ENCODE results near the gene PIM2.

PIM2 gene
- total RNA-seq, result 68.8 to 469 (median 212) reads per million in 9 experiments

DNA sequence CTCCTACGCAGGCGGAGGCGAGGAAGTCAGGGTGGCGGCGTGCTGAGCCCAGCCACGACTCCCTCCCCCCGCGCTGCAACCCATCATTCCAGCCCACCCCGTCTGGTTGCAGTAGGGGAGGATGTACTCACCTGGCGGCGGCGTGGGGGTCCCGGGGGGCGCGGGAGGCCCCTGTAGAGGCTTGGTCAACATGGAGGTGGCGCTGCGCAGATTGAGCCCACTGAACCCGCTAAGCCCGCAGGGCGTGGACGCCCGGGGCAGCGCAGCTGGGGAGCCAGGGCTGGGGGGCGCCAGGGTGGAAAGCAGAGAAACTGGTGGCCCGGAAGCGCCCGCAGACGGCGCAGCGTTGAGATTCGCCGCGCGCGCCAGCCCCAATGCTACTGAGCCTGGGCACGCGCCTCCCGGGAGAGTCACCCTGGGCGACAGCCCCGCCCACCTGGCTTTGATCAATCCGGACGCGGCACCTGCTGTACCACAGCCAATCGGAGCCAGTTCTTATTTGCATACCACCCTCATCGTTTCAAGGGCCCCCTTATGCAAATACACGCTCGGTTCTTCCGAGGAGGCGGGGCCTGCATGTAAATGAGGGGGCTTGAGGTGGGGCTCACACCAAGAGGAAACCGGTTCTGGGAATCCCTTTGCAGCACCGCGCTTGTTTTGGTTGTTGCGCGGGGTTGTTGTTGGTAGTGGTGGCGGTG is at the start of gene PIM2:
Gene PIM2 (minus strand): TSS at position 382 of the 698 bp plus-strand sequence. CDS start 190 bp downstream, at position 192.
- H3K4me3 Mint-ChIP-seq, result peak within 1 kb of the TSS; percentile 89
- peak; percentile 69 for ATAC-seq (replicated peaks)
- H3K36me3 Mint-ChIP-seq (ENCODE audit: insufficient read depth), result peaks cover 84% of the 10 kb centered on the region
- no peaks in the 10 kb centered on the region for H3K9me3 Mint-ChIP-seq
- H3K27ac Mint-ChIP-seq, result peak within 1 kb of the TSS; percentile 96 to 97
- H3K27me3 Mint-ChIP-seq, result no peaks in the 10 kb centered on the region
- H3K4me1 Mint-ChIP-seq (ENCODE audit: low read depth in 2 of 2), result peaks cover 29 to 42% of the 10 kb centered on the region in 2 donors
- DNase-seq, result peak; percentile 86 to 89 (median 88)

DNA sequence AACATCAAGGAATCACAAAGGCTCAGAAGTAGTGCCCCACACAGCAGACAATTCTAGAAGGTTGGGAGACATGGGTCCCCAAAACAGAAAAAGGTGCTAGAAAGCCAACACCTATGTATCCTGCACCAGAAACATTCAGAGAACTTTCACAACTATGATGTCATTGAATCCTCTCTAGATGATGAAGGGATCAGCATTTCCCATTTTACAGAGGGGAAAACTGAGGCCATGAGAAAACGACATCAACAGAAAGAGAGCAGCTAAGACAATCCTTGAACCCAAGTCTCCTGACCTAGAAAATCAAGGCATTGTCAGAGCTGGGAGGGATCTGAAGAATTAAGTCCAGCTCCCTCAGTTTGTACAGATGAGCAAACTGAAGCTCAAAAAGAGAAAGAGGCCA is 49.6 kb upstream of the PIM2 start:
- DNase-seq (no peak), ATAC-seq (replicated peaks) (no peak)
- peaks cover 8% of the 10 kb centered on the region for H3K36me3 Mint-ChIP-seq (ENCODE audit: insufficient read depth)
- no peaks in the 10 kb centered on the region for H3K9me3 Mint-ChIP-seq
- no peaks in the 10 kb centered on the region for H3K27me3 Mint-ChIP-seq
- H3K27ac Mint-ChIP-seq, result no peak overlapping the region
- H3K4me1 Mint-ChIP-seq (ENCODE audit: low read depth in 2 of 2), result peaks cover 10 to 19% of the 10 kb centered on the region in 2 donors
- no peak overlapping the region for H3K4me3 Mint-ChIP-seq

DNA sequence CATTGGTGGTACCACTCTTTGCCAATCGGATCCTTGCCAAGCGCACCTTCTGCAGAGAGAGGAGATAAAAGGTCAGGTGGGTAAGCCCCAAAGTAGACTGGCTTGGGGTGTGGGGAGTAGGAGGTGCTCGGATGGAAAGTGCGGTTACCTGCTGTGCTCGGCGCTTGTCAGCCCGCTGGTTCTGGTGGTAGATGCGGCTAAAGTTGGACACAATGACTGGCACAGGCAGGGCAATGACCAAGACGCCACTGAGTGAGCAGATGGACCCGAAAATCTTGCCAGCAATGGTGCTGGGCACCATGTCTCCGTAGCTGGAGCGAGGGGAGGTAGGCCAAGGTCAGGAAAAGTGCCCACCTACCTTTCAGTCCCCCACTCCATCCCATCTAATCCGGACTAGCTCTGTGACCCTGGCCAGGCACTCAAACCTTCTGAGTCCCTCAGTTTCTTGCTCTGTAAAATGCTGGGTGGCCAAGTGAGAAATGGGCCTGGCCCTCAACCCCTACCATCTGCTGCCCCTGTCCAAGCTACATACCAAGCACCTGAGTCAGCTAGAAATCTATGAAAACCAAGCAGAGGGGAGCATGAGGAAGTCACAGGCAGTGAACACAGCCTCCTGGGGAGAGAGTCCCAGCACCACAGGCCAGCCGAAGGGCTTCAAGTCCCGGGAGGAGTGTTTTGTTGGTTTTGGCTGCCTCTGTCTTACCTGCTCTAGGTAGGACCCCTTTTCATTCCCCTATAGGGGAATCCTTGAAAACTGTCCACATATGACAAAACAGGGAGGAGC is 48.2 kb upstream of the PIM2 start:
- peaks cover 4% of the 10 kb centered on the region for H3K36me3 Mint-ChIP-seq (ENCODE audit: insufficient read depth)
- DNase-seq, result no peak
- no peaks in the 10 kb centered on the region for H3K9me3 Mint-ChIP-seq
- H3K27me3 Mint-ChIP-seq, result no peaks in the 10 kb centered on the region
- peaks cover 4 to 8% of the 10 kb centered on the region in 2 donors for H3K4me1 Mint-ChIP-seq (ENCODE audit: low read depth in 2 of 2)
- ATAC-seq (replicated peaks), result no peak
- no peak overlapping the region for H3K27ac Mint-ChIP-seq
- no peak overlapping the region for H3K4me3 Mint-ChIP-seq

DNA sequence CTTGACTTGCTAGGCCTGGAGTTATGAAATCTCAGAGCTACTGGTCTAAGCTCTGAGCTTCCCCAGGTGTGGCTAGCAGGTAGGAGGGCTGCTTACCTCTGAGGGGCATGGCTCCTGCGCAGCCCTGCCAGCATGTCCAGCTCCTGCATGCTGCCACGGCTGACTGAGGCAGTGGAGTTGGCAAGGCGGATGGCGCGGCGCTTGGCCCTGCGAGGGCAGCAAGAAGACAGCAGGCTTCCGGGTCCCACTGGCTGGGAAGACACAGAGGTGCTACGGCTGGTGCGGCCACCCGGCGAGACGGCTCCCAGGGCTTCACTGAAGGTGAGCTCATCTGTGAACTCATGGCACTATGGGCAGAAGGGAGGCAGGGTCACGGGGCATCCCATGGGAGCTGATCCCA is 47.1 kb upstream of the PIM2 start:
- Mint-ChIP-seq H3K4me1 (ENCODE audit: low read depth in 2 of 2) (peaks cover 3 to 4% of the 10 kb centered on the region in 2 donors), H3K4me3 (no peak overlapping the region), H3K27ac (no peak overlapping the region), H3K27me3 (no peaks in the 10 kb centered on the region), H3K36me3 (ENCODE audit: insufficient read depth) (peaks cover 4% of the 10 kb centered on the region), H3K9me3 (no peaks in the 10 kb centered on the region)
- ATAC-seq (replicated peaks) (no peak), DNase-seq (no peak)

DNA sequence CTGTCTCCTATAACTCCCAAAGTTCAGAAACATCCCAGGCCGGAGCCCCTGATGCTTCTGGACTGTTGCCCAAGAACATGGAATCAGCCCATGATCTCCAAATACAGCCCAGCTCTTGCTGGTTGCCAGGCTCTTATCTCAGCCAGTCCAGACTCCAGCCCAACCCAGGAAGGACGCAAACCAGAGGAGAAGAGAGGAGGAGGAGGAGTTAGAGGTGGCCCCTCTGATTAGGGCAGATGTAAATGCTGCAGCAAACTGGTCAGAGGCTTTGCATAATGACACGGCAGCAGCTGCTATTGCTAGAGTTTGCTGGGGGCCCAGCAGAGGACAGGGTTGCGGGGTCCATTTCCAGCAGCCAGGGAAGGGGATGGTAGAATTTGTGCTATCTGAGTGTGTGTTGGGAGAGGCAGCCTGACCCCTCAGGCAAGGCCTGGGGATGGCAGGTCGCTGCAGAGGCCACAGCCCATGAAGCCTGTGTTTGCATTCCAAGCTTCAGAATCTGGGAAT is 42.8 kb upstream of the PIM2 start:
- peaks cover 24% of the 10 kb centered on the region for H3K36me3 Mint-ChIP-seq (ENCODE audit: insufficient read depth)
- ATAC-seq (replicated peaks), result no peak
- no peaks in the 10 kb centered on the region for H3K27me3 Mint-ChIP-seq
- peak overlapping the region; percentile 65 to 68 for H3K27ac Mint-ChIP-seq
- H3K4me3 Mint-ChIP-seq, result no peak overlapping the region
- DNase-seq, result no peak
- no peaks in the 10 kb centered on the region for H3K9me3 Mint-ChIP-seq
- peaks cover 6 to 8% of the 10 kb centered on the region in 2 donors for H3K4me1 Mint-ChIP-seq (ENCODE audit: low read depth in 2 of 2)

DNA sequence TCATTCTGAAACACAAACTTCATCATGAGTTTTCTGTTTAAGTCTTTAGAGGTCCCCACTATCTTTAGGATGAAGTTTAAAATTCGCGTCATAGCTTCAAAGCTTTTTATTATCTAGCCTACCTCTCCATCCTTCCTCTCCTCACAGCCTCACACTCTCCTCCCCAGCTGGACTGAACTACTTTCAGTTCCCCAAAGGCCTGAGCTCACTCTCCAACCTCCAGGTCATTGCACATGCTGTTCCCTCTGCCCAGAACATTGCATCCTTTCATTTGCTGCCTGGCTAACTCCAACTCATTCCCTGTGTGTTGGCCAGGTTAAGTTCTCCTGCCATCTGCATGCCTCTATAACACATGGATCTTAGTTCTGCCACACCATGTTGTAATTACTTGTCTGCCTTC is 41.5 kb upstream of the PIM2 start:
- Mint-ChIP-seq H3K36me3 (ENCODE audit: insufficient read depth) (peaks cover 34% of the 10 kb centered on the region), H3K27ac (peak overlapping the region; percentile 69 to 100), H3K4me3 (peak overlapping the region in 1 of 2 donors; percentile 61), H3K4me1 (ENCODE audit: low read depth in 2 of 2) (peaks cover 6 to 12% of the 10 kb centered on the region in 2 donors), H3K9me3 (no peaks in the 10 kb centered on the region), H3K27me3 (no peaks in the 10 kb centered on the region)
- ATAC-seq (replicated peaks) (no peak), DNase-seq (no peak)

DNA sequence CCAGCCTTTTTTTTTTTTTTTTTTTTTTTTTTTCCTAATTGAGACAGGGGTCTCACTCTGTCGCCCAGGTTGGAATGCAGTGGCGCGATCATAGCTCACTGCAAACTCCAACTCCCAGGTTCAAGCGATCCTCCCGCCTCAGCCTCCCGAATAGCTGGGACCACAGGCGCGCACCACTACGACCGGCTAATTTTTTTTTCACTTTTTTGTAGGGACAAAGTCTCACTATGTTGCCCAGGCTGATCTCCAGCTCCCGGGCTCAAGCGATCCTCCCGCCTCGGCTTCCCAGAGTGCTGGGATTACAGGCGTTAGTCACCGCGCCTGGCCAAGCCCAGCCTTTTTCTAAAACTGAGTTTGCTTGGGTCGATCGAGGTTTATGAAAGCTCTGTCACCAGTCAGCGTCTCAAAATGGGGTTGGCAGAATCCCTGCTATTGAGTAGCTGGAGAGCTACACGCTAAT is 39.8 kb upstream of the PIM2 start:
- ATAC-seq (replicated peaks), result no peak
- peaks cover 45% of the 10 kb centered on the region for H3K36me3 Mint-ChIP-seq (ENCODE audit: insufficient read depth)
- peak overlapping the region; percentile 94 to 97 for H3K4me3 Mint-ChIP-seq
- DNase-seq, result peak in 1 of 3 experiments; percentile 27
- H3K9me3 Mint-ChIP-seq, result no peaks in the 10 kb centered on the region
- H3K27me3 Mint-ChIP-seq, result no peaks in the 10 kb centered on the region
- H3K4me1 Mint-ChIP-seq (ENCODE audit: low read depth in 2 of 2), result peaks cover 14 to 21% of the 10 kb centered on the region in 2 donors
- peak overlapping the region; percentile 100 for H3K27ac Mint-ChIP-seq

DNA sequence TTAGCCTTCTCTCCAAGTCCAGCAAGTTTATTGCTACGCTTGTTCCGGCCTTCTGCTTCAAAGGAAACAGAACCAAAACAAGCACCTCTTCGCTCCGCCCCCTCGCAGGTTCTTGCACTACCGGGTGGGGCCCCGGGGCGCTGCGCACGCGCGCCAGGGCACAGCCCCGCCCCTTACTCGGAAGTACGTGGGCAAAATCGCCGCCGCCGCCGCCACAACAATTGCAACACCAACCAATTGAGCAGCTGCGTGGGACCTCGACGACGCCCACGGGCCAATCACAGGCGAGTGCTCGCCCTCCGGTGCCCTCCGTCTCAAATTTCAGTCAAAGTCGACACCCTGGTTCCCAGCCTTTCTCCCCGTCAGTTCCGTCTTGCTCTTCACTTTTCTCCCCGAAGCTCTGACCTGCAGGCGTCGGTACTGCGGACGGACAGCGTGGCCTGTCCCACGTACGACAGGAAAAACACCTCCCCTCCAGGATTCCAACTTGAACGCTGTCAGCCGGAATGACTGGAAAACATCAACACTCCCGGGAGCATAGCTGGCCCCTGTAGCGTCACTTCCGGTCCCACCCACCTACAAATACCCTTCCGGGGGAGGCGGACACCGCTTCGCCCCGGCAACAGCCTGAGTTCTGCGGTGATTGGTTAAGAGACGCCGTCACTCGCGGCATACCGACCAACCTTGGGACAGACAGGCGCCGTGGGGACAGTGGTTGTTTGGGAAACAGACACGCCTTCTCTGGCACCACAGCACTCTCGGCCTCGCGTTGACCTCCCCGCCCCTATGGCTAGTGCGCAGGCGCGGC is 39.2 kb upstream of the PIM2 start:
- H3K36me3 Mint-ChIP-seq (ENCODE audit: insufficient read depth), result peaks cover 51% of the 10 kb centered on the region
- H3K9me3 Mint-ChIP-seq, result no peaks in the 10 kb centered on the region
- ATAC-seq (replicated peaks) (peak; percentile 74), DNase-seq (peak; percentile 88 to 90 (median 89))
- H3K4me1 Mint-ChIP-seq (ENCODE audit: low read depth in 2 of 2), result peaks cover 17 to 26% of the 10 kb centered on the region in 2 donors
- H3K27me3 Mint-ChIP-seq, result no peaks in the 10 kb centered on the region
- peak overlapping the region; percentile 100 for H3K27ac Mint-ChIP-seq
- peak overlapping the region; percentile 94 to 97 for H3K4me3 Mint-ChIP-seq

DNA sequence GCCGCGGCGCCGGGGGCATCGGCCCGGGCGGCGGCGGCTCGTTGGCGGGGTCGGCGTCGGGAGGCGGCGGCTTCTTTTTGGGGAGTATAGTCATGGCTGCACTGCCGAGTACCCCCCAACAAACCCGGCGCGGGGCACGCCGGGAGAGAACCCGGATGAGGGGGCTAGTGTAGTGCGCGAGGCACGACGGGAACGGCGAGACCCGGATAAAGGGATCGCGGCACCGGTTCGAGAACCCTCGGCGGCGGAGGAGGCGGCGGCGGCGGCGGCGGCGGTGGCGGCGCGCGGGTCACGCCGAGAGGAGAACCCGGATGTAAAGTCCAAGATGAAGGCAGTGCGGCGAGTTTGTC is 38.6 kb upstream of the PIM2 start, which contains the start of gene OTUD5:
Gene OTUD5 (minus strand): TSS at position 131 of the 350 bp plus-strand sequence. CDS start 37 bp downstream, at position 94.
- ATAC-seq (replicated peaks) (peak; percentile 53), DNase-seq (peak; percentile 66 to 69 (median 66))
- peak within 1 kb of the TSS; percentile 94 to 97 for H3K4me3 Mint-ChIP-seq
- no peaks in the 10 kb centered on the region for H3K27me3 Mint-ChIP-seq
- peaks cover 55% of the 10 kb centered on the region for H3K36me3 Mint-ChIP-seq (ENCODE audit: insufficient read depth)
- peak within 1 kb of the TSS; percentile 100 for H3K27ac Mint-ChIP-seq
- no peaks in the 10 kb centered on the region for H3K9me3 Mint-ChIP-seq
- H3K4me1 Mint-ChIP-seq (ENCODE audit: low read depth in 2 of 2), result peaks cover 19 to 31% of the 10 kb centered on the region in 2 donors

DNA sequence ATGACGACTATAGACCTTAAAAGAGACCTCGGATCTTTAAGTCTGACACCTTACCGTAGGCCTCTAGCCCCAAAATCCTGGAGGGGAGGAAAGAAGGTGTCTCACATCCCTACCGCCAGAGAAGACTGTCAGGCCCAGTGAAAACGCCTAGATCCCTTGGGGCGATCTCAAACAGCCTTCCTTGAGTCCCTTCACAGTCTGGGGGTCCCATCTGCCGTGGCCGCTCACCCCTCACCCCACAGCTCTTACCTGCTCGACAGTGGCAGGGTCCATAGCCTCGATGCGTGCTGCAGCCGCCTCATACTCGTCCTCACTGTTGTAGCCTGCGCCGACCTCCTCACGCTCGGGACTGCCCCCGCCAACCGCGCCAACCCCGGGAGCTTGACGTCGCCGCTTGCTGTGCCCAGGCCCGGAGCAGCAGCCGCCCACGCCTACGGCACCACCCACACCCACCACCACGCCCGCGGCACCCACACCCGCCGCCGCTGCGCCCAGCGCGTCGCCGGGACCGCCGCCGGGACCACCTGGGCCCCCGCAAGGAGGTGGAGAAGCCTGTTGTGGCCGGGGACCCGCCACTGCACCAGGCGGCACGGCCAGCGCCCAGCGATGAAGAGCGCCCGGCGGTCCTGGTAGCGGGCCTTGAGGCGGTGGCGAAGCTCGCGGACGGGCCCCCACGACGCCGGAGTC is 38.0 kb upstream of the PIM2 start:
- peaks cover 24 to 34% of the 10 kb centered on the region in 2 donors for H3K4me1 Mint-ChIP-seq (ENCODE audit: low read depth in 2 of 2)
- H3K9me3 Mint-ChIP-seq, result no peaks in the 10 kb centered on the region
- peak overlapping the region; percentile 64 to 79 for H3K4me3 Mint-ChIP-seq
- H3K27me3 Mint-ChIP-seq, result no peaks in the 10 kb centered on the region
- DNase-seq (peak; percentile 51 to 62 (median 59)), ATAC-seq (replicated peaks) (peak; percentile 30)
- H3K36me3 Mint-ChIP-seq (ENCODE audit: insufficient read depth), result peaks cover 55% of the 10 kb centered on the region
- H3K27ac Mint-ChIP-seq, result peak overlapping the region; percentile 94 to 100

DNA sequence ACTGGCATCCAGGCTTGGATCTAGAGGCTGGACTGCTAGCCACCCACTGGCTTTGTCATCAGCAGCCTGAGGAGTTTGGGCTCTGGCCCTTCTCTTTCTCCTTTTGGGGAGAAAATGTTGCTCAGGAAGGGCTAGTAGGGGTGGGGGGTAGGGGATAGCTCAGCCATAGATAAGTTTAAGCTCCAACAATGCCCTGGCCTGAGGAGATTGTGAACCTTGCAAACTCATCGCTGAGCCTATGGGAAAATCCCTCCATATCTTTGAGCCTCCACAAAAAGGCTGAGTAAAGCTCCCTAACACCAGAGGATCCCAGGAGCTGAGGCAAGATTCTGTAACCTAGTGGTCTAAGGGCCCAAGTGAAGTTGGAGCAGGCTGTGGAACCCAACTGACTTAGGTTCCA is 29.8 kb upstream of the PIM2 start:
- peaks cover 36% of the 10 kb centered on the region for H3K36me3 Mint-ChIP-seq (ENCODE audit: insufficient read depth)
- ATAC-seq (replicated peaks) (no peak), DNase-seq (no peak)
- no peak overlapping the region for H3K4me3 Mint-ChIP-seq
- no peaks in the 10 kb centered on the region for H3K27me3 Mint-ChIP-seq
- H3K27ac Mint-ChIP-seq, result no peak overlapping the region
- H3K4me1 Mint-ChIP-seq (ENCODE audit: low read depth in 2 of 2), result peaks cover 17 to 34% of the 10 kb centered on the region in 2 donors
- no peaks in the 10 kb centered on the region for H3K9me3 Mint-ChIP-seq

DNA sequence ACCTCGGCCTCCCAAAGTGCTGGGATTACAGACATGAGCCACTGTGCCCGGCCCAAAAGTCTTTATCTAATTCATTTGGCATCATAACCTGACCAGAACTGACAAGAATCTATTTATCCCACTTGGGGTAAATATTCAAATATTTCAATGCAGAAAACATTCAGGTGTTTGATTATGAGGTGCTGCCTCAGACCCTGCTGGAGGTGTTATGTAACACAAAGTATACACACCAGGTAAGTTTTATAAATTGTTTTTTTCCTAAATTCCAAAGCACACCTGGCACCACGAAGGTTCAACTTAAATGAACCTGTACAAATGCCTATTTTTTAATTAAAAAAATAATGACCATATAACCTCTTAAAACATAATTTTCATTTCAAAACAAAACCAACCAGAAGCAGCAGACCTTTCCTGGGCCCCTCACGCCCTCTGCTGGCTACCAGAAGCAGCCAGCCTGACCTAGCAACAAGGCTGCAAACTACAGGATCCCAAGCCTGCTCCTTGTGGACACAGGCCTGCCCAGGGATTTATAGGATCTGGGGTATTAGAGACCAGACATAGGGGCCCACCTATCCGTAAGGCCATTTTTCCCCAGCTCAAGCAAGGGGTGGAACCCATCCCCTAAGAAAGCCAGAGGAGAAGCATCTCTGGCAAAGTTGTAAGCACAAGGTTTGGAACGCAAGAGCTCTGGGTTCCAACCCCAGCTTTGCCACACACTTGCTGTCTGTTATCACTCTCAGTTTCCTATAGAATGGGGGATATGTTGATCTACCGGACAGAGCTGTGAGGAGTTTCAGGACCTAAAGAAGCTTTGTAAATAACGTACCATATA is 26.9 kb upstream of the PIM2 start:
- Mint-ChIP-seq H3K4me1 (ENCODE audit: low read depth in 2 of 2) (peaks cover 27 to 34% of the 10 kb centered on the region in 2 donors), H3K27me3 (no peaks in the 10 kb centered on the region), H3K4me3 (peak overlapping the region in 1 of 2 donors; percentile 42), H3K27ac (peak overlapping the region; percentile 74 to 81), H3K36me3 (ENCODE audit: insufficient read depth) (peaks cover 43% of the 10 kb centered on the region), H3K9me3 (no peaks in the 10 kb centered on the region)
- DNase-seq (peak in 2 of 3 experiments; percentile 39 to 47), ATAC-seq (replicated peaks) (peak; percentile 67)
